HG03354 (cell line): ENCODE data around the gene INVS.
"Not testable (repeated sequence)": the region's sequence is repeated elsewhere in the genome, so short reads cannot be mapped to it uniquely, and the experiment has no call there.

Experiments
- ATAC-seq: cut with Tn5 transposase; IDR thresholded peaks from one replicate; pipeline ENCODE4 v1.9.1; 2021; ENCODE audit warnings: mild to moderate bottlenecking; ENCODE audit not compliant: unreplicated experiment, poor library complexity, severe bottlenecking

The INVS gene

DNA sequence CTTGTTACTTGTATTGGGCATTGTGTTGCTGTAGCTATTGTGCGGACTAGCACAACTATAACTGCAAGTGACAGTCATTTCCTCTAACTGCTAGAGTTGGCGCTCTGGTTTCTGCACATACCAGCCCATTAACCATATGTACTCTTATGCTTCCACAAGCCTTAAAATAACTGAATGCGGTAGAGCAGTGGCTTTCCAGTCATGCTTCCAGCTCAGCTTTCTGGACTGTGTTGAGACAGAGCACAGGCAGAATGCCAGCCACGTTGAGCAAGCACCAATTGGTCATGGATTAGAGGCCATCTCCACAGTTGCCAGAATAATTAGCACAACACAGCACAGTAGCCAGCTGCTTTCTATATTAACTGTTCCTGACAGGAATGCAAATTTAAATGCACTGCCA, 12.2 kb downstream of the INVS start:
- ATAC-seq: no peak

DNA sequence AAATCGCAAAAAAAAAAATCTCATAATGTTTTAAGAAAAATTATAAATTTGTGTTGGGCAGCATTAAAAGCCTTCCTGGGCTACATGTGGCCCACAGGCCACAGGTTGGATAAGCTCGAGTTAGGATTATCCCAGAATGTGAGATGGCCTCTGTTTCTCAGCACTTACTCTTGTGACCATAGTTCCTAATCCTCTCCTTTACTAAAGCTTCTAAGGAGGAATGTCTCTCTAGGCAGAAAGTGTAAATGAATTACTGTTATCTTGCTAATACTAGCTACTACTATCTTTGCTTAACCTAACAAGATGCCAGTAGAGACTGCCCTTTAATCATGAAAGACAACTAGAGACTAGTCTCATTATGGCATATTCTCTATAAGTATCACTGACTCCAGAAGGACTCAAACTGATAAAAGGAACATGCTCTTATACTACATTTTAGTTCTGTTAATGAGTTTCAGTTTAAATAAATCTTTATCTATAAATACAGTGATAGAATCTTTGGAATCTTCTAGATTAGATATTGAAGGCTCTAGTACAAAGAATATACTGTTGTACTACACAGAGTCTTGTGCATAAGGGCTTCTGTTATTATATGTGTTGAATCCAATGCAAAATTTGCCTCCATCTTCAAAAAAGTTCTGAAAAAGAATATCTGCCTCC, 13.8 kb downstream of the INVS start:
- no peak for ATAC-seq

DNA sequence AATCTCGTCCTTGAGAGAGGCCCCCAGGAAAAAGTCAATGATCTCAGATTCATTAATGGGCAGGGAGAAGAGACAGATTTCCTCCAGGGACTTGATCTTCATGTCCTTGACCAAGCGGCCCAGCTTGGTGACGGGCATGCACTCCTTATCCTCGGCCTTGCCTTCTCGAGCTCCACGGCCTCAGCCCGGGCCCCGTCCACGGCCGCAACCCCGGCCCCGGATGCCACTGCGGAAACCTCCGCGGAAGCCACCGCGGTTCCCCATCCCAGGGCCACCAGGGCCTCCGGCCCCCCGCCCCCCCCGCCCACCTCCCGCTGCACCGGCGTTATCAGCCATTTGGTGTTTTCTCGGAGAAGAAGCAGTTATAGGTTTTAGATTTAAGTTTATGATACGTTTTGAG, 18.3 kb downstream of the INVS start:
- no peak for ATAC-seq

DNA sequence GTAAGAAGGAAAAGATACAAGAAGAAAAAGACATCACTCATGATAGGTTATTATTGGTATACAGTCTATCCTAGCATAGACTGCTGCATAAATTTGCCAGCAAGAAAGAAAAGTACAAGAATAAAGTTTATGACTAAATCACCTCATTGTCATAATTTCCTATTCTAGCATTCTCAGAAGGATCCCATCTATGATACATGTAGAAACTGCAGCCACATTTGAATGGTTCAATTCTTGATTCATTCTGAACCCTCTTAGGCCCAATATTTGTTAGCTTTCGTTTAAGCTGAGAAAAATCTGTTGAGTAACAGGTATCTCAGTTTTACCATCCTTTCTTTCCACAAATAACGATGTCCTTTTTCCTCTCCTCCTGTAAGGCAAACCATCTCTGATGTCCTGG, 21.2 kb downstream of the INVS start:
- no peak for ATAC-seq

DNA sequence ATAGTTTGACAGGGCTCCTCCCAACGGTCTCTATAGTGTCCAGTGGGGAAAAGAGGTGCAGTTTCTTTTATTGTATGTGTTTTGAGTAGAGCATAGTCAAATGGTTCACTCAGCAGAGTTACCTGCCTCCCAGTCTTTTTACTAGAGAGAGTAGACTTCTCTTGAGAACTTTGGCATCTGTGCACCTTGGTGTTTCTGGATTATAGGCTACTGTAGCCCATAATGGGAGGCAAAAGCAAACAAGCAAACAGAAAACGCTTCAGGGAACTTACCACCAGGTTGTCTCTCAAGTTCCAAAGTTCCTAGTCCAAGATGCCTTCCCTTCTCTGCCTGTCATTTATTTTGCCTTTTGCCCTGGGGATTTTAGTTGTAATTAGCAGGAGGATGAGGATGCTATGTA, 26.2 kb downstream of the INVS start:
- no peak for ATAC-seq

DNA sequence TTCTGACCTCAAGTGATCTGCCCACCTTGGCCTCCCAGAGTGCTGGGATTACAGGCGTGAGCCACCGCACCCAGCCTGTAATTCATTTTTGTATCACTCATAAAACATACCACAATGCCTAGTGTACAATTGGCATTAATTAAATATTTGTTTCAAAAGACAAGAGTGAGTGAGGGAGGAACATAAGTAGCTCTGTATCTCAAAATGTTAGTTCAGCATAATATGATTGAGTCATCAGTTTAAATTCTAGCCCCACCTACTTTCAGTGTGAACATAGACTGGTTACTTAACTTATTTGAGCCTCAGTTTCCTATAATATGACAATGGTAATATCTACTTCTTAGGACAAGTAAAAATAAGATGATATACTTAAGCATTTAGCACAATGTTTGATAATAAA, 26.9 kb downstream of the INVS start:
- no peak for ATAC-seq

DNA sequence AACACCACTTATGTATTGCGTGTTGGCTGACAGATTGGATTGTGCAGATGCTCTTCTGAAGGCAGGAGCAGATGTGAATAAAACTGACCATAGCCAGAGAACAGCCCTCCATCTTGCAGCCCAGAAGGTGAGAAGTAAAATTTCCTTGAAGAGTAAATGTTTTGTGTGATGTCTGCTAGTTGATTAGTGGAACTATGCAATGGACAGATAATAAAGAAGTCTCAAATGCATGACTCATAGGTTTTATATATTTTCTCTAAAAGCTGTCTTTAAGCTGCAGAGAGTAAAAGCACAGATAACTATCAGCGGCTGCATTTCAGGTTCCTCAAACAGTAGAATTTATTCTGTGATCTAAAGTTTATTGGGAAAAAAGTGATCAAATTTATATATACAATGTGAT, 27.4 kb downstream of the INVS start:
- ATAC-seq: no peak

DNA sequence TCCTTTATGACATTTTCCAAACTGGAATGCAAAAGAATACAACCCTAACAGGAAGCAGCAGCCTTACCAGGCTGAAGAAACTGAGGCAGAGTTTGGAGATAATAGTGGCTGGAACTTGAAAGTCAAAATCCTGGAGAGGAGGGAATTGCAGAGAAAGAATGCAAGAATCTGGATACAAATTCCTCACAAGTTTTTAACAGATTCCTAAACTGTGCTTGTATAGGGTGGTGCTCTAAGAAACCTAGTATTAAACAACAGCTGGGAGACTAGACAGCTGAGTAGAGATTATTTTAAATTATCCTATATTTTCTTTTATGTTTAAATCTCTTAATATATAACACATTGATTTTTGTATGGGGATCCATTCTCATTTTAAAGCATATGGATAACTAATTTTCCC, 30.7 kb downstream of the INVS start:
- no peak for ATAC-seq

DNA sequence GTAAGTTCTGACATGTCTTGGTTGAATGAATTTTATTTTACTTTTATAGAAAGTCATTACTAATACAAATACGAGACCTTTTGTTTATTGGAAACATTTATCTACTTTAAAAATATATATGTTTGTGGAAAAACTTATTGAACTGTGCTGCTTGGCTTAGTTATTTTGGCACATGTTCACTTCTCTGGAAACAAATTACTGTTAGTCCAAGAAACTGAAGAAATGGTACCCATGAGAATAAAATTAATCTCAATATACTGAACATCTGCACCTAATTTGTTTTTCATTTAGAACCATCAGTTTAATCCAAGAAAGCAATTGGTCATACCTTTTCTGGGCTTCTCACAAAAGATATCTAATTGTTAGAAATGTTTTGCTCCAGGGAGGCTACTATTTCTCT, 32.2 kb downstream of the INVS start:
- ATAC-seq: no peak

DNA sequence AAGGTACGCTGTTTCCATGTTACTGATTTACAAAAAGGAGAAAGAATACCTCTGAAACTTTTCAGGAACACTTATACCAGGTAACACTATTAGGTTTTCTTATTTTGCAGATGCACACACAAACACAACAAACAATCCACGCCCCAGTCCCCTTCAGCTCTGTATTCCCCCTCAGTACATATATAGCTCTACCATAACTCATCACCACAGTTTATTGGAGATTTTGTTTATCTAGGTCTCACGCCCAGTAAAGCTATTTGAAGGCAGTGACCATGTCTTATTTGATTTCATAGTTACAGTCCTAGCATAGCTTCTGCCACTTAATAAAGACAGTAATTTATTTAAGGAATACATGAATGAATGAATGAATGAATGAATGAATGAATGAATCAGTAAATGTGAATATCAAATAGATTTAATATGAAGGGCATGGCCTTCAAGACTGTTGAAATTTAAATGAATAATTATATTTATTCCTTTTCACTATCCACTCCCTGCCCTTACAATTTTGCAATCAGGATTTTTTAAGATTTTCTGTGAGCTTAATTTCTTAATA, 32.9 kb downstream of the INVS start:
- no peak for ATAC-seq

DNA sequence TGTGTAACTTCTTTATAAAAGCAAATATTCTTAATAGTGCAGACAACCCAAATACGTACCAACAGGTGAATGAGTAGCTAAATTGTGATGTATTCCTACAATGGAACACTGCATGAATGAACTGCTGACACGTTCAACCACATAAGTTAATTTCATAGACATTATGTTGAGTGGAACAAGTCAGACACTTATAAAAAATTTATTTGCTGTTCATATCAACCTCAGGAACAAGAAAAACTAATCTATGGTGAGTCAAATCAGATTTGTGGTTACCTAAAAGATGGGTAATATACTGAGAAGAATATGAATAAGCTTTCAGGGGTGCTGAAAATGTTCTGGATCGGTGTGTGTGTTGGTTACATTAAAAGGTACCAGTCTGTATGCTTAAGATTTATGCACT, 35.7 kb downstream of the INVS start:
- ATAC-seq: no peak

DNA sequence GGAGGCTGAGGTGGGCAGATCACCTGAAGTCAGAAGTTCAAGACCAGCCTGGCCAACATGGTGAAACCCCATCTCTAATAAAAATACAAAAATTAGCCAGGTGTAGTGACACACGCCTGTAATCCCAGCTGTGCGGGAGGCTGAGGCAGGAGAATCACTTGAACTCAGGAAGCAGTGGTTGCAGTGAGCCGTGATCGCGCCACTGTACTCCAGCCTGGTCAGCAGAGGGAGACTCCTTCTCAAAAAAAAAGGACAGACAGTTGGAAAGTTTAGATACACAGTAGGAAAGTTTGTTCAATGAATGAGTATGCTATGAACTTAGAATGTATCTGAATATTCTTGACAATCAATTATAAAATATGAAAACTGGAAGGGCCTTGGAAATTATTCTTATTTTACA, 37.8 kb downstream of the INVS start:
- not testable (repeated sequence) for ATAC-seq

DNA sequence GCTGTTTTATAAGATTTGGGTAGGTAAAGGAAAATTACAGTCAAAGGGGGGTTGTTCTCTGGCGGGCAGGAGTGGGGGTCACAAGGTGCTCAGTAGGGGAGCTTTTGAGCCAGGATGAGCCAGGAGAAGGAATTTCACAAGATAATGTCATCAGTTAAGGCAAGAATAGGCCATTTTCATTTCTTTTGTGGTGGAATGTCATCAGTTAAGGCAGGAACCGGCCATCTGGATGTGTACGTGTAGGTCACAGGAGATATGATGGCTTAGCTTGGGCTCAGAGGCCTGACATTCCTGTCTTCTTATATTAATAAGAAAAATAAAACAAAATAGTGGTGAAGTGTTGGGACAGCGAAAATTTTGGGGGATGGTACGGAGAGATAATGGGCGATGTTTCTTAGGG, 41.3 kb downstream of the INVS start:
- not testable (repeated sequence) for ATAC-seq

DNA sequence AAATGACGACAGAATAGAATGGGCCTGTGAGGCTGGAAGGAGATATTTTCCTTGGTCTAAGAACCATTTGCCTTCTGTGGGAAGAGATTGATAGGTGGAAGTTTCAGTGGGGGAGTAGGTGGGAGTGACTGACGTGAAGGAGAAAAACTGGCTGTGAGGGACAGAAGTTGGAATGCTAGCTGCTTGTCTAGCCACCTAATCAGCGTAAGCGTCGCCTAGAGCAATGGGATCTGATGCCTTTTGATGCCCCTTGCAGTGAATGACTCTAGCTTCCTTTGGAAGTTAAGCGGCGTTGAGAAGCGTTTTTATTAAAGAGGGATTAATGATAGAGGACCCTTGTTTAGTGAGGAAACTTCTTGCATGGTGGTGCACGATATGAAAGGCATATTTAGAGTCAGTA, 42.8 kb downstream of the INVS start:
- ATAC-seq: not testable (repeated sequence)

DNA sequence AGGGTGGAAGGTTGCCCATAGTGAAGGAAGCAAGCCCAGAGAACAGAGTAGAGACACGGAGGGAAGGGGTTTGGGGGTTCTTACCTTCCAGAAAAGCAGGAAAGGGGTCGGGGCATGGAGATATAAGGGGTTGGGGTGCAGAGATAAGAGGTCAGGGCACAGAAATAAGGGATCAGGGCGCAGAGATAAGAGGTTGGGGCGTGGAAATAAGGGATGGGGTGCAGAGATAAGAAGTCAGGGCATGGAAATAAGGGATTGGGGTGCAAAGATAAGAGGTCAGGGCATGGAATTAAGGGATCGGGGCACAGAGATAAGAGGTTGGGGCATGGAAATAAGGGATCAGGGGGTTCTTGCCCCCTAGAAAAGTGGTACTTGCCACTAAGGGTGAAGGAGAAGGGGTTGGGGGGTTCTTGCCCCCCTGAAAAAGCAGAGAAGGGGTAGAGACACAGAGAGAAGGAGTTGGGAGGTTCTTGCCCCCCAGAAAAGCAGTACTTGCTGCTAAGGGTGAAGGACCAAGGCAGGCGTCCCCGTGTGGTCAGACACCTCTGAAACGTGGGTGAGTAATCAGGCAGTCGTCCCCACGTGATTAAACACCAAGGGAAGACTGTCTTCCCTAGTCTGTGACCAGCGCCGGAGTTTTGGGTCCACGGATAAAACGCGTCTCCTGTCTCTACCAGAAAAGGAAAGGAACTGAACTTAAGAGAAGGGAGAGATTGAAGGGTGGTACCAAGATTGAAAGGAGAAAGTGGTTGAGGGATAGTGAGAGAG, 46.3 kb downstream of the INVS start:
- not testable (repeated sequence) for ATAC-seq

DNA sequence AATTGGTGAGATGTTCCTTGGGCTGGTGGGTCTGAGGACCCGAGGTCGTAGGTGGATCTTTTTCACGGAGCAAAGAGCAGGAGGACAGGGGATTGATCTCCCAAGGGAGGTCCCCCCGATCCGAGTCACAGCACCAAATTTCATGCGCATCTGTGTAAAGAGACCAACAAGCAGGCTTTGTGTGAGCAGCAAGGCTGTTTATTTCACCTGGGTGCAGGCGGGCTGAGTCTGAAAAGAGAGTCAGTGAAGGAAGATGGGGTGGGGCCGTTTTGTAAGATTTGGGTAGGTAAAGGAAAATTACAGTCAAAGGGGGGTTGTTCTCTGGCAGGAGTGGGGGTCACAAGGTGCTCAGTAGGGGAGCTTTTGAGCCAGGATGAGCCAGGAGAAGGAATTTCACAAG, 46.9 kb downstream of the INVS start:
- not testable (repeated sequence) for ATAC-seq

DNA sequence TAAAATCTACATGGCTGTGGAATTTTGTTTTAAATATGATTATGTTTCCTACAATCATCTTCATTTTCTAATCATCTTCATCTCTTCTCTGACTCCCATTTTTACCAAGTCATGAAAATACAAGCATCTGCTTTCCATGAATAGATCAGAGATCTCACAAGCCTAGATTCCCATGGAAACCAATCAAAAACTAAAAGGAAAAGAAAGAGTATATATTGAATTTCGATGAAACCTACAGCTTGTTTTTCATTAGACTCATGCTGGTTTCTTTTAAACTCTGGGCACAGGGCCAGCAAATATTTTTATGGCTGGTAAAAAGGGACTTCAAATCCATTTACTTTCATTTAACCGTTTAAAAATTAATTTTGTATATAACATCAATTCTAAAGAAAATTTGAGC, 51.2 kb downstream of the INVS start:
- no peak for ATAC-seq

DNA sequence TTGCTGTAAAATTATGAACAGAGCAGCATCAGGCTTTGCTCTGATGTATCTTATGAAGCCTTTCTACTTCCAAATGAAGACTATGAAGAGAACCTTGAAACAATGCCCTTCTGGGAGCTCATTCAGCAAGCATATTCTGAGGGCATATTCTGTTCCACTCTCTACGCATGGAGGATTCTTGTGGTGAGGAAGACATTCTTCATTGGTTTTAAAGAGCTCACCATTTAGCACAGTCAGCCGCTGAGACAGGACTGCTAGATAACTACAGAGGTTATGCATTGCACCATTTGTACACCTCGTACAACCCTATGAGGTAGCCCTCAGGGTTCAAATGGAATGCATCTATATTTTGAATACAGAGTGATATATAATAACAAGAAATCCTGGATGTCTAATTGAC, 61.0 kb downstream of the INVS start:
- ATAC-seq: no peak

DNA sequence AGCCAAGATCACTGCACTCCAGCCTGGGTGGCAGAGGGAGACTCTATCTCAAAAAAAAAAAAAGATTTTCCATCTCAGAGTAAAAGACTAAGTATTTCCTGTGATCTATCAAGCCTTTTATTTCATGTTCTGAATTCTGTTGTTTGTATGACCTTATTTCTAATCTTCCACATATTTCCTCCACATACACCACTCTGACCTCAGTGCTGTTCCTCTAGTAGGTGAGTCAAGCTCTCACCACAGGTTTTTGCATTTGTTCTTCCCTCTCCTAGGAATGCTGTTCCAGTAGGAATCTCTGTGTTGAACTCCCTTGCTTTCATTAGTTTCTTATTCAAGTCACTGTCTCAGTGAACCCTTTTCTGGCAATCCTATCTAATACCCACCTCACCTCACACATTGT, 68.1 kb downstream of the INVS start:
- no peak for ATAC-seq

DNA sequence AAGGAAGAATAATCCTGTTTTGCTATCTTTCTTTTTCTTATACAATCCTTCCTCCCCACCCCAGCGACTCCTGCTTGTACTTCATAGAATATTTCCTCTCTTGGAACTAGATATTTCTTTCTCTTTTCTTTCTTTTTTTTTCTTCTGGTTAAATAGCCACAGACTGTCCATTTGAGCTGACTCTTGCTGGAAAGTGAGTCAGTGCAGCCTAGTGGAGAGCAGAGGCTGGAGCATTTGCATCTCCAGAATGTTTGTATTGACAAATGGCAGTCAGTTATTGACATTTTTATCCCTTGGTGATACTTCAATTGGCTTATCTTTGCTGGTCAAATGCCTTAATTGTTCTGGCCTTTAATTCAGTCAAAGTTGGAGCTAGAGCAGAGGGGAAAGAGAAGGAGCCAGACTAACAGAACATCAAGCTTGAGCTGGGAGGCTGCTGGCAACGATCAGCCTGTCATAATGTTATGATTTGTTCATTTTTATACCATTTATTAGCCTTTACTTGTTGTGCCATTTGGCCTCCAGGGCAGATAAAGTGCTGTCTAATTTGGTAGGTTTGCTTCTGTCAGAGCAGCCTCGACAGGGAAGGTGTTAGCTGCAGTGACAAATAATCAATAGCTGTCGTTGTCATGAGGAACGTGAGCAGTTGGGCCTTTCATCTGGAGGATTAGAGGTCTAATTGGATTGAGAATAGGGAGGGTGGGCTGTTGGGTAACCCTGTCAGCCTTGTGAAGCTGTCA, 69.0 kb downstream of the INVS start:
- ATAC-seq: no peak

DNA sequence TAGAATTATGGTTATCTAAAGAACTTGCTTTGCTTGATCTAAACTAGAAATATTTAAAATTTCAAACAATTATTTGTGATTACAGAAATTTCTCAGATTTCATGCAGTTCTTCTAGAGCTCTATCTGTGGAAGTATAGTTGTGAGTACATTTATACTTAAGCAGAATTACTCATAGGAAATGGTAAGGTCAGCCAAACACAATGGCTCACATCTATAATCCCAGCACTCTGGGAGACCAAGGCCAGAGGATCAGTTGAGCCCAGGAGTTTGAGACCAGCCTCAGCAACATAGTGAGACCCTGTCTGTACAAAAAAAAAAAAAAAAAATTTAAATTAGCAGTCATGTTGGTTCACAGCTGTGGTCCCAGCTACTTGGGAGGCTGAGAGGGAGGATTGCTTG, 71.0 kb downstream of the INVS start:
- ATAC-seq: no peak
